DMS79 (cell line): ENCODE data around the gene ANKHD1.

Source experiments
- DNase-seq: peaks from one replicate; lab custom pipeline; 2025; lab: John Stamatoyannopoulos, UW

Gene ANKHD1, protein sequence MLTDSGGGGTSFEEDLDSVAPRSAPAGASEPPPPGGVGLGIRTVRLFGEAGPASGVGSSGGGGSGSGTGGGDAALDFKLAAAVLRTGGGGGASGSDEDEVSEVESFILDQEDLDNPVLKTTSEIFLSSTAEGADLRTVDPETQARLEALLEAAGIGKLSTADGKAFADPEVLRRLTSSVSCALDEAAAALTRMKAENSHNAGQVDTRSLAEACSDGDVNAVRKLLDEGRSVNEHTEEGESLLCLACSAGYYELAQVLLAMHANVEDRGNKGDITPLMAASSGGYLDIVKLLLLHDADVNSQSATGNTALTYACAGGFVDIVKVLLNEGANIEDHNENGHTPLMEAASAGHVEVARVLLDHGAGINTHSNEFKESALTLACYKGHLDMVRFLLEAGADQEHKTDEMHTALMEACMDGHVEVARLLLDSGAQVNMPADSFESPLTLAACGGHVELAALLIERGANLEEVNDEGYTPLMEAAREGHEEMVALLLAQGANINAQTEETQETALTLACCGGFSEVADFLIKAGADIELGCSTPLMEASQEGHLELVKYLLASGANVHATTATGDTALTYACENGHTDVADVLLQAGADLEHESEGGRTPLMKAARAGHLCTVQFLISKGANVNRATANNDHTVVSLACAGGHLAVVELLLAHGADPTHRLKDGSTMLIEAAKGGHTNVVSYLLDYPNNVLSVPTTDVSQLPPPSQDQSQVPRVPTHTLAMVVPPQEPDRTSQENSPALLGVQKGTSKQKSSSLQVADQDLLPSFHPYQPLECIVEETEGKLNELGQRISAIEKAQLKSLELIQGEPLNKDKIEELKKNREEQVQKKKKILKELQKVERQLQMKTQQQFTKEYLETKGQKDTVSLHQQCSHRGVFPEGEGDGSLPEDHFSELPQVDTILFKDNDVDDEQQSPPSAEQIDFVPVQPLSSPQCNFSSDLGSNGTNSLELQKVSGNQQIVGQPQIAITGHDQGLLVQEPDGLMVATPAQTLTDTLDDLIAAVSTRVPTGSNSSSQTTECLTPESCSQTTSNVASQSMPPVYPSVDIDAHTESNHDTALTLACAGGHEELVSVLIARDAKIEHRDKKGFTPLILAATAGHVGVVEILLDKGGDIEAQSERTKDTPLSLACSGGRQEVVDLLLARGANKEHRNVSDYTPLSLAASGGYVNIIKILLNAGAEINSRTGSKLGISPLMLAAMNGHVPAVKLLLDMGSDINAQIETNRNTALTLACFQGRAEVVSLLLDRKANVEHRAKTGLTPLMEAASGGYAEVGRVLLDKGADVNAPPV (N-terminal part only)

DNA sequence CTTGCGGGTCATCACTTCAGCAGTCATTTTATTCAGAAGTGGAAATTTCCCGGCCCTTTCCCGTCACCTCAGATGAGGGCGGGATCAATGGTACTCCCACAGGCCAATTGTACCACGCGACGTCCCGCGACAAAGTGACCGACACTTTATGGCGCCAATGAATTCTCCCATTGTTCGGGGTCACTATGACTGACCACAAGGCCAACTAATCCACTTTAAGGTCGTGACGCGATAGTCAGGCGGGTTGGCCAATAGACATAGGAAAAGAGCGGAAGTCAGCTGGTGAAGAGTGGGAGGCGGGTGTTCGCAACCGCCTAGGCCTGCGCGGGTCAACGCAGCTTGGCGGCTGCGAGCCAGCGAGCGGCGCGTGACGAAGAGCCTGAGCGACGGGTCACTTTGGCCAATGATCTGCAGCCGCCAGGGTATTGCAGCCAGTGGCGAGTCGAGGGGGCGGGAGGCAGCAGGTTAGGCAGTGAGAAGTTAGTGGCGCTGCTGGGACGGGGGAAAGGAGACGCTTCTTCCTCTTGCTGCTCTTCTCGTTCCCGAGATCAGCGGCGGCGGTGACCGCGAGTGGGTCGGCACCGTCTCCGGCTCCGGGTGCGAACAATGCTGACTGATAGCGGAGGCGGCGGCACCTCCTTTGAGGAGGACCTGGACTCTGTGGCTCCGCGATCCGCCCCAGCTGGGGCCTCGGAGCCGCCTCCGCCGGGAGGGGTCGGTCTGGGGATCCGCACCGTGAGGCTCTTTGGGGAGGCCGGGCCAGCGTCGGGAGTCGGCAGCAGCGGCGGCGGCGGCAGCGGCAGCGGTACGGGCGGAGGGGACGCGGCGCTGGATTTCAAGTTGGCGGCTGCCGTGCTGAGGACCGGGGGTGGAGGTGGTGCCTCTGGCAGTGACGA lies at the start of gene ANKHD1:
ANKHD1 (plus strand) TSS at position 472 of the 896 bp plus-strand sequence; CDS start at position 607, 135 bp downstream.
- DNase-seq: peak; percentile 94

DNA sequence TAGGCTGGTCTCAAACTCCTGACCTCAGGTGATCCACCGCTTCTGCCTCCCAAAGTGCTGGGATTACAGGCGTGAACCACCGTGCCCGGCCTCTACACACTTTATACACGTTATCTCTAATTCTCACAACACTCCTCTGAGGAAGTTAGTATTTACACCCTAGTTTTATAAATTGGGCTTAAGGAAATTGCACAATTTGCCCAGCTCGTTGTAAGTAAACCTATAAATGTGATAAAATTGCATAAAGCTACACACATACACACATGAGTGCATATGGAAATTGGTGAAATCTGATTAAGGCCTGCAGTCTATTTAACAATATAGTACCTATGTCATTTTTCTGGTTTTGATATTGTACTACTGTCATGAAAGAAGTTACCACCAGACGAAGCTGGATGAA lies 46.1 kb upstream of the ANKHD1 start:
- no peak for DNase-seq

- no peak for DNase-seq
Observed at GRCh38 chr5:140356853-140357725, 44.5 kb upstream of the ANKHD1 start.

GRCh38 chr5:140357726-140358093 lies 43.9 kb upstream of the ANKHD1 start:
- peak; percentile 45 for DNase-seq

DNA sequence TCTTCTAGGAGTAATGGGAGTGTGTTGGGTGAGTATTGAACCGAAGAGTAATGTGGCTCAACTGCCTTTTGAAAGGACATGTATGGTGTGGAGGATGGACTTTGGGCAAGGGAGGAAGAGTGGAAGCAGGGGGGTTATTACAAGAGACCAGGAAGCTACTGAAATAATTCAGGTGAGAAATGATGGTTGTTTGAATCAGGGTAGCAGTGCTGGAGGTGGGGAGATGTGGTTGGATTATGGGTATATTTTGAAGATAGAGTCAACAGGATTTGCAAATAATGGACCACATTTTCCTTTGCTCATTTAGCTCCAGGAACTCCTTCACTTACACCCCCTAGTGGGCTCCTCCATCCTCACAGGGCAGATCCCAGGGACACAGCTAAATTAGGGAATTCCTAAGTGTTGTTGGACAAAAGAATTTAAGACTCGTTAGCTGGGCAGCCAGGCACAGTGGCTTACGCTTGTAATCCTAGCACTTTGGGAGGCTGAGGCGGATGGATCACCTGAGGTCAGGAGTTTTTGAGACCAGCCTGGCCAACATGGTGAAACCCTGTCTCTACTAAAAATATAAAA lies 42.8 kb upstream of the ANKHD1 start:
- DNase-seq: no peak

- no peak for DNase-seq
Observed at GRCh38 chr5:140360101-140360500, 41.5 kb upstream of the ANKHD1 start, which contains the start of gene SLC4A9. Gene SLC4A9, plus strand, starts transcription at chr5:140360194. Its CDS starts 43 bp downstream, at chr5:140360237.

DNA sequence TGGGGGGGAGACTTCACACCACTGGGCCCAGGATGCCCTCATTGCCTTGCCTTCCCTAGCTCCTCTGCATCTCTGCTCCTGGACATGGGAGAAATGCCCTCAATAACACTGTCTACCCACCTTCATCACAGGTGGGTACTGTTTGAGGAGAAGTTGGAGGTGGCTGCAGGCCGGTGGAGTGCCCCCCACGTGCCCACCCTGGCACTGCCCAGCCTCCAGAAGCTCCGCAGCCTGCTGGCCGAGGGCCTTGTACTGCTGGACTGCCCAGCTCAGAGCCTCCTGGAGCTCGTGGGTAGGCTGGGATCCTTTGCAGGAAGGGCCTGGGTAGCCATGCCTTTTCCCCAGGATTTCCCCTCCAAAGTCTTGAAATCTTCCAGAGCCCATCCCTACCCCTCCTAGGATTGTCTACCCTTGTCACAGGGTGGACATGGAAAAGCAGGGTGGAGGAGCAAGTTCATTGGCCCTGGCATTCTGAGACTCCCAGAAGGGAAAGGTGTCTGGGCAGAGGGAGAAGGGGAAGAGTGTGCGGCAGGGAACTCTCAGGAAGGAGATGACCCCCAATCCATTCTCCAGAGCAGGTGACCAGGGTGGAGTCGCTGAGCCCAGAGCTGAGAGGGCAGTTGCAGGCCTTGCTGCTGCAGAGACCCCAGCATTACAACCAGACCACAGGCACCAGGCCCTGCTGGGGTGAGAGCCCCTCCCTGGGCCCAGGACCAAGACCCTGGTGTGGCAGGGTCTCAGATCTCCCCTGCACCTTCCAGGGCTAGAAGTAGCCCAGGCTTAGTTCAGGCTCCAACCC lies 40.8 kb upstream of the ANKHD1 start:
- no peak for DNase-seq

- no peak for DNase-seq
Observed at GRCh38 chr5:140361901-140362300, 39.7 kb upstream of the ANKHD1 start.

DNA sequence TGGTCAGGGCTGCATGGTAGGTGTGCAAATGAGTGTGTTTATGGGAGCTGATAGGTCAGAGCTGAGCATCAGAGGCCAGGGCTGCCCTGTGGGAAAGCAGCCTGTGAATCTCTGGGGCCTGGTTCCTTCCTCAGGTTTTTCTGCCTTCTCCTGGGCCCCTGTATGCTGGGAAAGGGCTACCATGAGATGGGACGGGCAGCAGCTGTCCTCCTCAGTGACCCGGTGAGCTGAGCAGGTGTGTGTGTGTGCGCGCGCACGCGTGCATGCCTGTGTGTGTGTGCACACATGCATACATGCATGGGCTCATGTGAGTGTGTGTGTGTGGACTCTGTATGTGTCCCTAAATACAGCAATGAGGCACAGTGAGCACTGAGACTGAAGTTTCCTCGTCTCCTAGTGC lies 39.3 kb upstream of the ANKHD1 start:
- DNase-seq: no peak

GRCh38 chr5:140362875-140363630 lies 38.6 kb upstream of the ANKHD1 start:
- DNase-seq: no peak

GRCh38 chr5:140363631-140364471 lies 37.8 kb upstream of the ANKHD1 start:
- DNase-seq: no peak

- no peak for DNase-seq
Observed at GRCh38 chr5:140364472-140364765, 37.2 kb upstream of the ANKHD1 start.

GRCh38 chr5:140365282-140365681 lies 36.4 kb upstream of the ANKHD1 start:
- DNase-seq: no peak

- no peak for DNase-seq
Observed at GRCh38 chr5:140365941-140366340, 35.7 kb upstream of the ANKHD1 start.

DNA sequence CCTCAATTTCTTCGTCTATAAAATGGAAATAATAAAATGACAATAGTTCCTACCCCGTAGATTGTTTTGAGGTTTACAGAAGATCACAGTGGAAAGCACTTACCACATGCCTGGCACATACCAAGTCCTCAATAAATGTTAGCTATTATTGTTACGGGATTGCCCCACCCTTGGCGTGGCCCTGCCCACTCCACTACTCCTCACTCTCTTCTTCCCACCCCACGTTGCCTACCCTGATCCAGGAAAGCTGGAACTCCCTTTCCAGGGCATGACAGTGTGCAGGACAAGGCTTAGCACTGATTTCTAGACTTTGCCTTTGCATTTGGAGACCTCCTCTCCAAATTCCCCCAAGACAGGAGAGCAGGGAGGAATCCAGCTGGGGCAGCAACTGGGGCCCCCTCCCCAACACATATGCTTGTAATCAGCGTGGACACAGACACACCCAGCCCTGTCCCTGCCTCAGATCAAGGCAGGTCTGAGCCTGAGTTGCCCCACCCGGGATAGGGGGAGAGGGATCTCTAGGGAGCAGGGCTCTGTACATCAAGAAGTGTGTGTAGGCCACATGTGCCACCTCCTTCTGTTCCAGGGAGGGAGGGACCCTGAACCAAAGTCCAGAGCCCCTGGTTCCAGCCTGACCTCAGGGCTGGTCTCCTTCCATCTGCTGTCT lies 34.9 kb upstream of the ANKHD1 start:
- DNase-seq: no peak

DNA sequence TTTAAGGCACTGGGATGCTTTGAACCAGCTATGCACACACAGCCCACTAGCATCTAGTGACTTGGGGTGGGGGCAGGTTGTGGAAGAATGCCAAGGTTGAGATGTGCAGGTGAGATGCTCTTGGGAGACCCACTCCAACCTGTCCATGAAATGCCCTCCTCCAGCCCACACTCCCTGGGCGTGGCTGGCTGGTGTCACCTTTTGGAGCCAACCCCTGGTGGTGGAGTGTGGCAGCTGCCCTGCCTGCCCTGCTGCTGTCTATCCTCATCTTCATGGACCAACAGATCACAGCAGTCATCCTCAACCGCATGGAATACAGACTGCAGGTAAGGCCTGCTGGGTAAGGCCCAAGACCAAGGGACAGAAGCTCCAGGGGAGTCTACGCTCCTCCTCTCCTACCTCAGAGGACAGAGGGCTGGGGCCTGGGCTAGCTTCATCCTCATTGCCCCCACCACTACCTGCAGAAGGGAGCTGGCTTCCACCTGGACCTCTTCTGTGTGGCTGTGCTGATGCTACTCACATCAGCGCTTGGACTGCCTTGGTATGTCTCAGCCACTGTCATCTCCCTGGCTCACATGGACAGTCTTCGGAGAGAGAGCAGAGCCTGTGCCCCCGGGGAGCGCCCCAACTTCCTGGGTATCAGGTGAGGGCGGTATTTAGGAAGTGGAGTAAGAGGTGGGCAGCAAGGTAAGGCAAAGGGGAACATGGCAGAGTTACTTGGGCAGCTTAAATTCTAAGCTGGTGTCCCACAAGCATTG lies 34.2 kb upstream of the ANKHD1 start:
- no peak for DNase-seq
